CD4-positive, alpha-beta T cell treated with Interferon alpha-2 for 1 hour (primary cell): Measurements from ENCODE around the gene TRIM73.
"Not testable (repeated sequence)": the region's sequence is repeated elsewhere in the genome, so short reads cannot be mapped to it uniquely, and the experiment has no call there.

ENCODE experiments used
- DNase-seq, 2 donors: peaks; one replicate each; pipeline ENCODE4 v3.0.0-alpha.2; 2020 to 2022

TRIM73 gene

DNA sequence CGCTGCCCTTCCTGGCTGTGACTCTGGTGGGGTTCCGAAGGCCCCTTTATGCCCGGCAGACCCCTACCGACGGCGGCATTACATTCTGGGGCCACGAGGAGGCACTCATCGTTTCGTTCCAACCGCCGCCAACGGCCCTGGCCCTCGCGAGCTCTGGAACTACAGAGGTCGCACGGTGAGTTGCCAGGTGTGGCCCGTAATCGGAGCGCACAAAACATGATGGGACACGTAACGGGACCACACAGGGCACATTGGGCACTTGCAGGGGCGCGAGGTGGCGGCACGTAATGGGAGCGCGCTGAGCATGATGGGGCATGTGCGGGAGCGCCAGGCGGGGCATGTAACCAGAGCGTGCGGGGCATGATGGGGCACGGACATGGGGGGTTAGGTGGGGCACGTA, at the start of gene TRIM73:
Gene TRIM73 (plus strand): TSS at position 301 of the 400 bp plus-strand sequence. CDS start 3,305 bp downstream, outside the sequence.
- not testable (repeated sequence) for DNase-seq

DNA sequence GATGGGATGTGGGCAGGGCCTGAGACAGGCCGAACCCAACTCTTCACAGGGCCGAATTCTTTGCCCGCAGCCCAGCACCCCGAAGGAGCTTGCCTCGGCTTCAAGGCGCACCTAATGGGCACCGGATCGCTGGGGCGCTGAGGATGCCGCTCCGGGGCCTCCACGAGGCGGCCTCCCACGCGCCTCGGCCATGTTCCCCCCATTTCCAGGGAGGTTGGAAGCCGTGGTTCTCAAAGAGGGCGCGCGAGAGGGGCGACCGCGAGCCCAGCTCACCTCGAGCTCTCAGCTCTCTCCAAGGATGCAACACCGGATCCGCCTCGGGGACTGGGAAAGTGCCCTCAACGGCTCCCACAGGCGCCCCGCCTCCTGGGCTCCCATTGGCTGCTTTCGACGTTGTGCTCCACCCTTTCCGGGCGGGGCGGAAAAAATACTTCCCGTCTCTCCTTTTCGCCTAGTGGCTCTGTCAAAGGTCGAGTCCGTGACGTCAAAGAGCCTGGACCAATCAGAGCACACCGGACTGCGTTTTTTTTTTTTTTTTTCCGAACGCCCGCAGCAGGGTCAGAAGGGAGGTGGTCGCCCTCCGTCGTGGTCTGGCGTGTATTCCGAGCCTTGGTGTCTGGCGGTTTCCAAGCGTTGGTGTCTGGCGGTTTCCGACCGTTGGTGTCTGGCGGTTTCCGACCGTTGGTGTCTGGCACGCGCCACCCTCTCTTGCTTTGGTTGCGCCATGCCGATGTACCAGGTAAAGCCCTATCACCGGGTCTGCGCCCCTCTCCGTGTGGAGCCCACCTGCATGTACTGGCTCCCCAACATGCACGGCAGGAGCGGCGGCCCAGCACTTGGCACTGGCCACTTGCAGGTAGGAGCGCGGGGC, 36.5 kb upstream of the TRIM73 start:
- peak; percentile 25 to 46 for DNase-seq

DNA sequence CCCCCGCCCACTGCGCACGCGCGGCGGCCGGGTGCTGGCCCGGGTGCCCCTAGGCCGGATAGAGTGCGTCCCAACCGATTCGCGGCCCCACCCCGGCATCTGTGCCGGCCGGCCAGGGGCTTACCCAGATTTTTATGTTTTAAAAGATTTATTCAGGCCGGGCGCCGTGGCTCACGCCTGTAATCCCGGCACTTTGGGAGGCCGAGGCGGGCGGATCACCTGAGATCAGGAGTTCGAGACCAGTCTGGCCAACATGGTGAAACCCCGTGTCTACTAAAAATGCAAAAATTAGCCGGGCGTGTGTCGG, 35.9 kb upstream of the TRIM73 start:
- DNase-seq, result peak in 1 of 2 donors; percentile 0

DNA sequence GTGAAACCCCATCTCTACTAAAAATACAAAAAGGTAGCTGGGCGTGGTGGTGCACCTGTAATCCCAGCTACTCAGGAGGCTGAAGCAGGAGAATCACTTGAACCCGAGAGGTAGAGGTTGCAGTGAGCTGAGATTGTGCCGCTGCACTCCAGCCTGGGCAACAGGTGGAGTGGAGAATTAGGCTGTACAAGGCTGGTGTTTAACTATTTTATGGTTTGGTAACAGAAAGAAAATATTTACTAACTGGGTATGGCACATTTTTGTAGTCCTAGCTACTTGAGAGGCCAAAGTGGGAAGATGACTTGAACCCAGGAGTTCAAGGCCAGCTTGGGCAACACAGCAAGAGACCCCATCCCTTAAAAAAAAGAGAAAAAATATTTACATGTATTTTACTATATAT, 31.4 kb upstream of the TRIM73 start:
- DNase-seq, result not testable (repeated sequence)

DNA sequence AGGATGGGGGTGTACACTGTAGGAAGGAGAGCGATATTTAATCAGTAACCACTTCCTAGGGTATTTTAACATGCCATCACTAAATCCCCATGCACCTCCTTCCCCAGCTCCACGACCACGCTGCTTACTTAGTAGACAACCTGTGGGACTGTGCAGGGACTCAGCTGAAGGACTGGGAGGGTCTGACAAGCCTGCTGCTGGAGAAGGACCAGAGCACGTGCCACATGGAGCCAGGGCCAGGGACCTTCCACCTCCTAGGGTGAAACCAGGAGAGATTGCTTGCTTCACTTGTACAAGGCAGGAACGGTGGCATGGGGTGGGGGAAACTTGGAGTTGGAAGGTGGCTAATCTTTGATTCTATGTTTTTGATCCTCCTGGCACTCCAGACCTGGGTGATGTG, 28.8 kb upstream of the TRIM73 start:
- DNase-seq, result not testable (repeated sequence)

DNA sequence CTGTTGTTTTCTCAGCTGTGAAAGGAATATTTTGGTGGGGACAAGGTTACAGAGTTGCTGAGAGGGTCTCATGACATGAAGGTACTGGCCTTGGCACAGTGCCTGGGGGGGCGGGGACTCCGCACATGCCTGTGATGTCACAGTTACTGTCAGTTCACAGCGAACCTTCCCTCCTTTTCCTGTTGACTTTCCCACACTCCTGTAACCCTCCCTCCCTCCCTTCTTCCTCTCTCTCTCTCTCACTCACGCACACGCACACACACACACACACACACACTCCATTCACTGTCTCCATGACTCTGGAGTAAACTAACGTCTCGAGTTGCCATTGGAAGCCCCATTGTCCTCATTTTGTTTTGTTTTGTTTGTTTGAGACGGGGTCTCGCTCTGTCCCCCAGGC, 28.1 kb upstream of the TRIM73 start:
- not testable (repeated sequence) for DNase-seq

DNA sequence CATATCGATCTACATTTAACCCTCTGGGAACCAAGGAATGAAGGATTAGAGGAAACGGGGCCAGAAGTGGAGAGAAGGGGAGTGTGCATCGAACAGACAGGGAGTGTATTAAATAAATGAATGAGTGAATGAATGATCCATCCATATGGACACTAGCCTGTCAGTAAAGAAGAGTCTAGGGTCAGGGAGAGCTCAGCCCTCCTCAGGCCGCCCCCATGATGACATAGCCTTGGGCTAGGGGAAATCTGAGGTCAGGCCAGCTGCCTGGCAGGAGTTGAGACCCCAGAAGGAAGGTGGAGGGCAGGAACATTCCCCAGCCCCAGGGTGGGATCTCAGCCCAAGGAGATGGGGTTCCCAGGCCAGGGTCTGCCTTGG, 21.3 kb upstream of the TRIM73 start:
- not testable (repeated sequence) for DNase-seq

DNA sequence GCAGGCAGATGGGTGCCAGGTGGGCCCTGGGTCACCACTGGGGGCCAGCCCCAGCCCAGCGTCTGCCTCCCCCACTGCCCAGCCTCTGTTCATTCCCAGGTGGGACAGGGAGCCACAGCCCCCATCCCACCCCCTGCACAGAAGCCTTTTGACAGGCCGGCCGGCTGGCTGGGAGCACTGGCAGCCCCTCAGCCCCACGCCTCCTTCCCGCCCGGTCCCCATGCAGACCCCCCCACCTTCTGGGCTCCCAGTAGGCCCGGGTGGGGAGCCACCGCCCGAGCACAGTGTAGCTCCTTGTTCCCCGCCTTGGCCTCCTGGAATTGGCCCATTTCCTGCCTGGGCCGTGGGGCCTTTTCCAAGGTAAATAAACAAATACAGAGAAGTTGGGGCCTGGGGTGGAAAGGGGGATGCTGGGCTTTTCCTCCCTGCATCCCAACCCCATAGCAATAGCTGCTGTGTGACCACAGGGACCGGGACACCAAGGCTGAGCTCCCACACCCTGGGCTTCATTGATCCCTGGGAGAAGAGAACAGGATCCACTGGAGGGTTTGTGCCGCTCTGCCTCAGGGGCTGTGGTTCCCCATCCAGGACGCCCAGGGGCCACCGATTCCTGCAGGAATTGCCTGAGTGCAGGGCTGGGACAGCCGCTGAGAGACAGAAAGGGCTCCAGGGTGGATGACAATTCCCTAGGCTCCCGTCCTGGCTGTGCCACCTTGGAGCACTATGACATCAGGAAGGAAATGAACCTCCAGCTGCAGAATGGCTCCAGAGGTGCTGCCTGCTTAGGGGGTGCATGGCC, 20.7 kb upstream of the TRIM73 start:
- not testable (repeated sequence) for DNase-seq

DNA sequence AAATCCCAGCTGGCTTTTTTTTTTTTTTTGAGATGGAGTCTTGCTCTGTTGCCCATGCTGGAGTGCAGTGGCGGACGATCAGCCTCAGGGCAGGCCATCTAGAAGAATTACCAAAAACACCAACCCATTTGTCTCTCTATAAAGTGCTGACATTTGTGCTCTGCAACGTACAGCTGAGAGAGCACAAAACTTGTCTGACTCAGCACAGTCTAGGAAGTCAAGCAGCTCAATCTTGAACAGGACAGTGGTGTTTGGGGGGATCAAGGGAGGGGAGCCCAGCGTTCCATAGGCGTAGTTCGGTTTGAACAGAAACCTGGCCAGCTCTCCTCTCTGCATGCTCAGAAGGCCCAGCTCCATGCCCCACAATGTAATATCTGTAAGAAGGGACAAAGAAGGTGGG, 2.2 kb upstream of the TRIM73 start:
- not testable (repeated sequence) for DNase-seq

DNA sequence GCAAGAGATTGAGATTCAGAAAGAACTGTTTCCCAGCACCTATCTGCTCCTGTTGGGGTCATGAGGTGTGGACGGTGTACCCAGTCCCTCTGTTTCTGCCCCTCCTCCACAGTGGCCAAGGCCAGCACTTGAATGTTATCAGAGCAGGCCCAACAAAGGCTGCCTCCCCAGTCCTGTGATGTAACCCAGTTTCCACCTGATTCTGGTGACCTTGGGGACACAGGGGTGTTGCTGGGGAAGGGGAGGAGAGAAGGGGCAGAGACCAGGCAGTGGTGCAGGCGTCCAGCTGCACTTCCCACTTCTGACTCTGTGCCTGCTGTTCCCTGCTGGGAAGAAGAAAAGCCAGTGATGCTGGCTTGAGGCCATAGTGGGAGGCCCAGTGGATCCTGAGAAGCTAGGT, 2.4 kb downstream of the TRIM73 start:
- DNase-seq, result not testable (repeated sequence)

DNA sequence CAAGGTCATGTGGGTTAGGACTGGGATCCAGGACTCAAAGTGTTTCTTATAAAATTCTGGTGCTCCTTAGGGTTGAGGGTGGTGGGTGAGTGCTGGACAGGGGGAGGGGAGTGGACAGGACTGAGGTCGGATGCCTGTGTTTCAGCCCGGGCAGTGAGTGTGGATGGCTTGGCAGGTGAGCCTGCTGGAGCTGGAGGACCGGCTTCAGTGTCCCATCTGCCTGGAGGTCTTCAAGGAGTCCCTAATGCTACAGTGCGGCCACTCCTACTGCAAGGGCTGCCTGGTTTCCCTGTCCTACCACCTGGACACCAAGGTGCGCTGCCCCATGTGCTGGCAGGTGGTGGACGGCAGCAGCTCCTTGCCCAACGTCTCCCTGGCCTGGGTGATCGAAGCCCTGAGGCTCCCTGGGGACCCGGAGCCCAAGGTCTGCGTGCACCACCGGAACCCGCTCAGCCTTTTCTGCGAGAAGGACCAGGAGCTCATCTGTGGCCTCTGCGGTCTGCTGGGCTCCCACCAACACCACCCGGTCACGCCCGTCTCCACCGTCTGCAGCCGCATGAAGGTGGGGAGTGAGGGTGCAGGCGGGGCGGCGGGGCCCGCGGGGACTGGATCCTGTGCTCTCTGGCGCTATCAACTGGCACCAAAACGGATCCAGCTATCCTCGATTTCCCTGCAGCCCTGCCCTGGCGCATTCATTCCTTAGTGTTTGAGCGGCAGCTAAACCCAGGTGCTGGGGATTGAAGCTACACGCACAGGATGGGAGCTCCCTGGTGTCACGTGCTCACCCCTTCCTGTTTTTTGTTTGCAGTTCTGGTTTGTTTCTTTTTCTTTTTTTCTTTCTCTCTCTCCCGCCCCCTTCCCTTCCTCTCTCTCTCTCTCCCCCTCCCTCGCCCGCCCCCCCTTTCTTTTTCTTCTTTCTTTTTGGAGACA, 3.6 kb downstream of the TRIM73 start:
- DNase-seq, result not testable (repeated sequence)

DNA sequence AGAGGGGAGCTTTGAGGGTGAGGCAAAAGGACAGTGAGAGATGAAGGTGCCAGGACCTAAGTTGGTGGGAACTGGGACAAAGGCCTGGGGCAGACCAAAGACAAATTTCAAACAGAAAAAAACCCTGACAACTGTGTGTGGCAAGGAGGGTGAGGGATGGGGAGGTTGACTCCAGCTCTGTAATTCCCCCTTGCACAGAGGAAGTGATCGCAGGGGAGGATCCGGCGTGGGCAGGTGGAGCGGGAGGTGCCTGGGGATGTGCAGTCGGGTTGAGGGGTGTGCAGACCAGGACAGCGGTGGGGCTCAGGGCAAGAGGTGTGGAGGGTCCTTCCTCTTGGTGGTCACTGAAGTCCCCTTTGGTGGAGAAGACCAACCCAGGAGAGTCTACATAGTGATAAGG, 5.1 kb downstream of the TRIM73 start:
- not testable (repeated sequence) for DNase-seq

DNA sequence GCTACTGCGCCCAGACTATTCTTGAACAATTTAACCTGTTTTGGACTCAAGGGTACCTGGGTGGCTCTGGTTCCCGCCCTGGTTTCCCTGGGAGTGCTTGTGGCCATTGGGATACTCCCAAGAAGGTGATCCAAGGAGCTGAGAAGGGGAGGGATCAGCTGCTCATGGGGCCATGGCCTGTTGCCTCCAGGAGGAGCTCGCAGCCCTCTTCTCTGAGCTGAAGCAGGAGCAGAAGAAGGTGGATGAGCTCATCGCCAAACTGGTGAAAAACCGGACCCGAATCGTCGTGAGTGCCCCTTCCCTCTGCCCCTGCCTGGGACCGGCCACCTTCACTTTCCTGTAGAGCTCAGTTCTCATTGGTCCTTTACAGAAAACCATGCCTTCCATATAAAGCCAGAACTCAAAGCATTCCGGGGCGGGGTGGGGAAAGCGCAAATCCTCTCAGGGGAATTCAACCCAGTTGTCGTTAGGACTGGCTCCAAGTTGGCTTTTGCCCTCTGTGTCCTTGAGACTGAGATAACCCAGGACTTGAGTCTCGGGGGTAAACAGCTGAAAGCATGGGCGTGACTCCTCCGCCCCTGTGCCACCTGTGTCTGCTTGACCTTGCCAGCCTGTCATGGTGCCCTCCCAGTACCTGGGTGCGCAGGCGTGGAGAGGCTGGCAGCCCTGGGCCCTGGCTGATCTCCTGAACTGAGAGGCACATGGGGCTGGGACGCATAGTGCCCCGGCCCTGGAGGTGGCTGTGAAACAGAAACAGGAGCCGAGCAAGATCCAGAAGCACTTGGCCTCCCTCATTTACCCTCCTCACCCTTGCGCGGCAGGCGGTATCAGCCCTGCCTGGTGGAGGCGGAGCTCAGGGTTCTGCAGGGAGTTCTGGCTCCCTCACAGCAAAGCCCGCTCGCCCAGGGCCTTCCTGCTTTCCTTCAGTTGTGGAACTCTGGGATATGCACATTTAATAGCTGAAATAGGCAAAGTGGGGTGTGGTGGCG, 8.3 kb downstream of the TRIM73 start:
- DNase-seq, result not testable (repeated sequence)

DNA sequence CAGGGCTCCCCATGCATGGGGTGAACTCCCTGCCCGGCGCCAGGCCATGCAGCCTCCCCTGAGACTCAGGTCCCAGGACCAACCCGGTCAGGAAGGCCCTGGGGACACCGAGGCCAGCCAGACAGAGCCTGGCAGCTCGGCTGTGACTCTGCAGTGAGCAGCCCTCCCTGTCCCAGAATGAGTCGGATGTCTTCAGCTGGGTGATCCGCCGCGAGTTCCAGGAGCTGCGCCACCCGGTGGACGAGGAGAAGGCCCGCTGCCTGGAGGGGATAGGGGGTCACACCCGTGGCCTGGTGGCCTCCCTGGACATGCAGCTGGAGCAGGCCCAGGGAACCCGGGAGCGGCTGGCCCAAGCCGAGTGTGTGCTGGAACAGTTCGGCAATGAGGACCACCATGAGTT, 9.2 kb downstream of the TRIM73 start:
- DNase-seq, result not testable (repeated sequence)

DNA sequence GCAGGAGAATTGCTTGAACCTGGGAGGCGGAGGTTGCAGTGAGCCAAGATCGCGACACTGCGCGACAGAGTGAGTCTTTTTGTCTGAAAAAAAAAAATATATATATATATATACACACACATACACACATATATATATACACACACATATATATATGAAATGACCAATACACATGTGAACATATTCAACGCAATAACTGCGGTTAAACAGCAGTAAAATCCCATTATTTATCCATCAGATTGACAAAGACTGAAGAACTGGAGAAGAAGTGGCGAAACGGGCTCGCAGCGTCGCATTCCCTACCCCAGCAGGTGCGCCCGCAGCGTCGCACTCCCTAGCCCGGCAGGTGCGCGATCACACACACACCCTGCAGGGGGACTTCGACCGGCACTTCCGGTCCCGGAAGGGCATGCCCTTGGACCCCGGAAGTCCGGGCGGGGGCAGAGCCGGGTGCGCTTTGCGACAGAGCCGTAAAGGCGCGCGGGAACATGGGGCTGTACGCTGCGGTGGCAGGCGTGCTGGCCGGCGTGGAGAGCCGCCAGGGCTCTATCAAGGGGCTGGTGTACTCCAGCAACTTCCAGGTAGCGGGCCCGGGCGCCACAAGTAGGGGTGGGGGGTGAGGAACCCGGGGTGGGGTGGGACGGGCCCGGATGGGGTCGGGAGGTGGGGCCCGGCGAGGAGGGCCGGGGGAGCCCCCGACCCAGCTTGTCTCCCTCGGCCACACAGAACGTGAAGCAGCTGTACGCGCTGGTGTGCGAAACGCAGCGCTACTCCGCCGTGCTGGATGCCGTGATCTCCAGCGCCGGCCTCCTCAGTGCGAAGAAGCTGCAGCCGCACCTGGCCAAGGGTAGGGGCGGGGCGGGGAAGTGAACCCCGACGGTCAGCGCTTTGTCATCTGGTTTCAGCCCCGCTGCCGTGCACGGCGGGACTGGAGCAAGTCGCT, 14.7 kb downstream of the TRIM73 start:
- peak in 1 of 2 donors; percentile 20 for DNase-seq

DNA sequence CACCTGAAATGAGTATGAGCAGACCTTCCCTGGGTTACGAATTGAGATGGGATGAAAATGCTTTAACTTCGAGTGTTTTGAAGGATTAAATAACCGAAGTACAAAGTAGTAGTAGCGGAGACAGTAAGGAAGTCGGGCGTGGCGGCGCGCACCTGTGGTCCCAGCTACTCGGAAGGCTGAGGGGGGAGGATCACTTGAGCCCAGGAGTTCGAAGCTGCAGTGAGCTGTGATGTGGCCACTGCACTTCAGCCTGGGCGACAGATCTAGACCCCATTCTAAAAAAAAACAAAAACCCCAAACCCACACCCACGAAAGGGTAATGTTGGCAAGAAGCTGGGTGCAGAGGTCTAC, 15.4 kb downstream of the TRIM73 start:
- not testable (repeated sequence) for DNase-seq

DNA sequence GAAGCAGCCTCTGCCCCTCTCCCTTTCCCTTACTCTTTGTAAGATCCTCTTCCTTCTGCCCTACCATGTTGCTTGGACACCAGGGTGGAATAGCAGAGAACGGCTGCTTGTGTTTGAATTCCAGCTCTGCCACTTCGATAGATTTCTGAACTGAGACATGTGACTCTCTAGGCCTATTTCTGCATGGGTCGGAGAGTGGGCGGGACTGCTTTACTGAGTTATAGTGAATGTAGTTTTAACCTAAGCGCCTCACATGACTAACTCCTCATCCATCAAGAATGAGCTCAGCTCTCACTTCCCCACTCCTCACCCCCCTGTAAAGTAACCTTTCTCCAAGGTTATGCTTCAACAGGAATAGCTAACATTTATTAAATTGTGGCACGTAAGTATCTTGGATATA, 18.8 kb downstream of the TRIM73 start:
- DNase-seq, result not testable (repeated sequence)

DNA sequence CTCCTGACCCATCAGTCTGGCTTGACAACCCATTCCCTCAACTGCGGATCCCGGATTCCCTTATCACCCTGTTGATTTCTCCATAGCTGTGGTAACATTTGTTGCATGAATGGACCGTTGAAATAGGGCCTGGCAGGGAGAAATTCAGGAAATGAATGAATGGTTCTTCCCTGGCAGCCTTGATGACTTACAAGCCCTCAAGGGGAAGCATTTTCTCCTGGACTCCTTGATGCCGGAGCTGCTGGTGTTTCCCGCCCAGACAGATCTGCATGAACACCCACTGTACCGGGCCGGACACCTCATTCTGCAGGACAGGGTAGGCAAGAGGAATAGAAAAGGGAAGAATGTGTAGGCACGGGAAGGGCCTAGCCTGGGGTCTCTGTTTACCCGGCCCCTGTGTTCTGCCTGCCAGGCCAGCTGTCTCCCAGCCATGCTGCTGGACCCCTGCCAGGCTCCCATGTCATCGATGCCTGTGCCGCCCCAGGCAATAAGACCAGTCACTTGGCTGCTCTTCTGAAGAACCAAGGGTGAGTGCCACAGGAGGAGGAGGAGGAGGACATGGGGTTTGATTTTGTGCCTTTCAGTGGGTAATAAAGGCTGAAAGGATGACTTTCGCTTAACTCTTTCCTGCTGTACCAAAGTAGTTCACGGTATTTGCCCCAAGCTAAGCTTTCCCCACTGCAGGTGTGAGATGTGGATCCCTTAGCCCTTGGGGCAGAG, 19.4 kb downstream of the TRIM73 start:
- DNase-seq, result not testable (repeated sequence)

DNA sequence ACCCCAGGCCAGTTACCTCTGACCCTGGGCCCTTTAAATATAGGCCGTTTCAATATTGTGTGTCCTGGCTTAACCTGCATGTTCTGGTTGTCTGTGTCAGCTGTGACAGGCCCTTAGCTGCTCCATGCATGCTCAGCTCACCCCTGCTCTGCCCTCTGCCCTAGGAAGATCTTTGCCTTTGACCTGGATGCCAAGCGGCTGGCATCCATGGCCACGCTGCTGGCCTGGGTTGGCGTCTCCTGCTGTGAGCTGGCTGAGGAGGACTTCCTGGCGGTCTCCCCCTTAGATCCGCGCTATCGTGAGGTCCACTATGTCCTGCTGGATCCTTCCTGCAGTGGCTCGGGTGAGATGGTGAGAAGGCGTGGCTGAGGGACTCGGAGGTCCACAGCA, 20.0 kb downstream of the TRIM73 start:
- not testable (repeated sequence) for DNase-seq
